HG02885 (cell line): ENCODE data around the gene TMEM72.
"Not testable (repeated sequence)": the region's sequence is repeated elsewhere in the genome, so short reads cannot be mapped to it uniquely, and the experiment has no call there.

Source experiments
- ATAC-seq: cut with Tn5 transposase; IDR thresholded peaks from one replicate; pipeline ENCODE4 v1.9.1; 2021; ENCODE audit warnings: mild to moderate bottlenecking; ENCODE audit not compliant: unreplicated experiment, poor library complexity

Gene TMEM72

GRCh38 chr10:44911081-44911540 lies at the start of gene TMEM72:
TSS of gene TMEM72 (plus strand) at chr10:44911337. CDS start at chr10:44911513, 176 bp downstream.
- ATAC-seq, result no peak

DNA sequence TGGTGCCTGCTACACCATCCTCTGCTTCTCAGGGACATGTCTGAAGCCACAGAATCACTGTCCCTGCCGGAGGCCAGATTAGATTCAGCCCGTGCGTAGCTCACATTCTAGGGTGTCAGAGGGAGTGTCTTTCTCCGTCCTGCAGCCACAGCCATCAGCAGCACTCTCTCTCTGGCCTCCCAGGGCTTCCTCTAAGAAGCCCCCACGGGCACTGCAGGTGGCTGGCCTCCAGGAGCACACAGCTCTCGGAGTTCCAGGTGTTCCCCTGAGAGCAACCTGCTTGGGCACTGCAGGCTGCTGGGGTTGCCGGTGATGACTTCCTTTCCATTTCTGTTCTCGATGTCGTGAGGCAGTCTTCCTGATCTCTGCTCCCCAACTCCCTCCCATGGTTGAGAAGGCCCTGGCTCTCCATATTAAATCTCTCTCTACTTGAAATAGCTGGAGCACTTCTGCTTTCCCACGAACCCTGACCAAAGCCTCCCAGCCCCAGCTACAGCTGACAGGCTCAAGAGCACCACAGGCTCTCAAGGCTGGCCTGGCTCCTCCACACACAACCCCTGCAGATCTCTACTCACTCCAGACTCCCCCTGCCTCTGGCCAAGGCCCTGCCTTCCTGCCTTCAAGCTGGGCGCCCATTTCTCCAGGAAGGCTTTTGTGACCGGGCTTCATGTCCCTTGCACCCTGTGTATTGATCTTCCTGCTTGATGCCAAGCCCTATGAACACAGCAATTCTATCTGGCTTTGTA lies 49.0 kb upstream of the TMEM72 start:
- ATAC-seq, result no peak

DNA sequence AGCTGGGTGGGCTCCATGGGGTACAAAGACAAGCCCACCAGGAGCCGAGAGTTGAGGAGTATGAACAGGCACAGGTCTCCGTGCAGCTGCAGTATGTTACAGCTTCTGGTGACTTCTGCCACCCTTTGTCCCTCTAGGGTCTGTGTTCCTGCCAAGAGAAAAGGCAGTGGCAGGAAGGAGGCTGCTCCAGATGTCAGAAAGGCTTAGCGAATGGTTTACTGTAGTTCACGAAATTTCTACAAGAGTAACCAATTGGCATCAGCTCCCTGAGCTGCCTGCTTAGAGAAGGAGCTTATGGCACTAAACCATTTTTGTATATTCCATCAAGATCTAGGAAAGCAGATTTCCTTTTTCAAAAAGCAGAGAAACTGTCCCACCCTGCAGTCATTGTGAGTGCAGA lies 48.2 kb upstream of the TMEM72 start:
- no peak for ATAC-seq

DNA sequence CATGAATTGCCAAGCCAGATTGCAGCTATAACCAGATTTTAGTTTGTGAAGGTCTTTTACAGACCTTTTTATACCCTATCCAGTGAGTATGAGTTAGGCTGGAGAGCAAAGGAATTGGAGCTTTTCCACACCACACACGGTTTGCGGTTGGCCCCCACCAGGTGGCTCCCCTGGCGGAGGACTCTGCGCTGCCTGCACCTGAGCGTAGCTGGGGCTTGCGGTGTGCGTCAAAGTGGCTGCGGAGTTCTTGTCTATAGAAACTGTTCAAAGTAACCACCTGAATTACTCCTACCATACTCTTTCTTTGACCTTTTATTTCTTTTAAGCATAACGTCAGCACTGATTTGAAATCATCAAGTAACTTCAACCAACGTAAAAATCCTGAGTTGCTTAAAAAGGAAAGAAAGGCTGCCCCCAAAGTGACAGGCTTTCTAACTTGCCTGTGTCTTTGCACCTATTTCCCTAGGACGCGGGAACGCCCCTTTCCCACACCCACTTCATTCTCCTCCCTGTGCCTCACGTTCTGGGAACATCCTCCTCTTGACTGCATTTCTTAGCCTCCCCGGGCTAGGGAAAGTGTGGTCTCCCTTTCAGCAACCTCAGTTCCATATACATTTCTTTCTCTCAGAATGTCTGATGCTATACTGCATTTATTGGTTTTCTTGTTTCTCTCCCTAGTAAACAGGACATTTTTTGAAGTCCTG lies 47.6 kb upstream of the TMEM72 start:
- no peak for ATAC-seq

GRCh38 chr10:44864051-44864450 lies 47.1 kb upstream of the TMEM72 start:
- no peak for ATAC-seq

GRCh38 chr10:44864637-44865288 lies 46.4 kb upstream of the TMEM72 start:
- ATAC-seq, result peak; percentile 89

DNA sequence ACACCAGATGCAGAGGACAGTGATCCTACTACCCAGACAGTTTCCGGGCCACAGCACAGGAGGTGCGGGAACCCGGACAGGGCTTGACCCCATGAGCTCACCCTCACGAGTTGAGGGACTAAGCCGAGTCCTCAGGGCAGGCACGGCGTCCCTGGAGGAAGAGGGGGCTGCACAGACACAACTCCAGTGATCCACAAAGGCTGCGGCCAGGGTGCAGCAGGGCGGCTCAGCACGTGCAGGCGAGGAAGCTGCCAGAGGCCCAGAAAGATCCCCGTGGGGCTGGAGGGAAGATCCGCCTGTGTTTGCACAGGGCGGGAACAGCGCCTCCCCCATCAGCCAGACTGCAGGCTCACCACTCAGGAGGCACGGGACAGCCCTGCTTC lies 45.9 kb upstream of the TMEM72 start:
- ATAC-seq, result no peak

GRCh38 chr10:44866367-44866766 lies 44.8 kb upstream of the TMEM72 start:
- ATAC-seq, result not testable (repeated sequence)

DNA sequence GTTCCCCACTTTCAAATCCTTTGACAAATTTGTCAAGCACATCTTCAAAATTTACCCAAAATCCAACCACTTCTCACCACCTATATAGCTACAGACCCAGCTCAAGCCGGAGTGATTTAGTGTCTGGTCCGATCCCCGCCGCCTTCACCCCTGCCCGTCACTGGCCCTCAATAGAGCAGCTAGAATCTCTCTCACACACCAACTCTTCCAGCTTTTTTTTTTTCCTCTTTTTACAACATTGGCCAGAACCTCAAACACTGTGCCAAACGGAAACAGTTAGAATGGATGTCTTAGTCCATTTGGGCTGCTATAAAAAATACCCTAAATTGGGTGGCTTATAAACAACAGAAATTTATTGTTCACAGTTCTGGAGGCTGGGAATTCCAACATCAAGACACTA lies 41.1 kb upstream of the TMEM72 start:
- ATAC-seq, result no peak

DNA sequence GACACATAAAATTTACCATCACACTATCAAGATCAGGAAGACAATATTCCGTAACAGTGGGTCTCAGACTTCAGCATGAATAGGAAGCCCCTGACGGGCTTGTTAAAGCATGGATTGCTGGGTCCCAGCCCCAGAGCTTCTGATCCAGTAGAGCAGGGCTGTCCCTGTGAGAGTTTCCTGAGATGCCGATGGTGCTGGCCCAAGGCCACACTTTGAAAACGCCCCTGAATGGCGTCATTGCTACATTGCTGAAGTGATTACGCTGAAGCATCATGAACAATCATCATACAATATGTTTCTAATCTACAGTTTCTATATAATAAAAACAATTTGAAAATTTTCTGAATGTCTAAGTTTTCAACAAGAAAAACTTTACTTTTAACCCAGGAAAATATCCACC lies 38.0 kb upstream of the TMEM72 start:
- ATAC-seq, result no peak

DNA sequence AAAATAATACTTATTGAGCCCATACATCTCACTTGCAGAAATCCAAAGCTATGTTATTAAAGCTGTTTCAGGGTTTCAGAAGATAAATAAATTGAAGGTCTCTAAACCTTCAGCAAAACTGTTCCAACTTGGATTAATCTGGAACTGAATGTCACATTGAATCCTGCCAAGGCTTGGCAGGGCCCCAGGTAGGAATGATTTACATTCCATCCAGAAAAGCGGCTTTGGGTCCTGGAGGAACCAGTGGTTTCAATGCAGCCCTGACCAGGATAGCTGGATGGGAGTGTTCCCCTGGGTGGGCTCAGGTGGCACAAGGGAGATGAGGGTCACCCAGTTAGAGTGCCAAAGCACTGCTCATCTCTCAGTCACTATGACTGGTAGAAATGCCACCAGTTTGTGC lies 37.0 kb upstream of the TMEM72 start:
- ATAC-seq, result no peak

GRCh38 chr10:44878706-44879530 lies 32.2 kb upstream of the TMEM72 start:
- ATAC-seq, result peak; percentile 77

- no peak for ATAC-seq
Measured at GRCh38 chr10:44879531-44879899, 31.6 kb upstream of the TMEM72 start.

GRCh38 chr10:44880090-44880715 lies 30.9 kb upstream of the TMEM72 start:
- no peak for ATAC-seq

GRCh38 chr10:44881649-44882048 lies 29.5 kb upstream of the TMEM72 start:
- ATAC-seq, result no peak

DNA sequence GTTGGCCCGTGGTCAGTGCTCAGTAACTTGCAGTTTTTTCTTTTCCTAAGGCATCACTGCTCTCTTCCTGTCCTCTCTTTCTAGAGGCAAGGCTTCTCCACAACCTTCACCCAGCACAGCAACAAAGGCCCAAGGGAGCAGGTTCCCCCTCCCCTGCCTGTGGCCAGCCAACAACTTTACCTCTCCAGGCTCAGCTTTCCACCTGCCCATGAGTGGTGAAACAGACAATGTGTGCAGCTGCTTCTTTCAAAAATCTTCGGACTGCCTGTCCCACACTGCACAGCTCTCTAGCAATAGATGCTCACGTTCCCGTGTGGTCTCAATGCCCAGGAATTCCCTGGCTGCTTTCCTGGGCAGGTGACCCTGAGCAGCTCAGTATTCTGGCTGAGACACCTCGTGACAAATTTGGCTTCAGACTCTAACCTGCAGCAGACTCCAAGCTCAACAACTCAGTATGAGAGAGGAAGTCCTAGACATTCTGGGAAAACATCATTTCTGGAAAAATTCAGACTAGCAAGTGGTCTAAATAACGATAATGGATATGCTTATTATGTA lies 28.9 kb upstream of the TMEM72 start:
- ATAC-seq, result no peak

GRCh38 chr10:44883593-44884331 lies 27.4 kb upstream of the TMEM72 start:
- no peak for ATAC-seq

DNA sequence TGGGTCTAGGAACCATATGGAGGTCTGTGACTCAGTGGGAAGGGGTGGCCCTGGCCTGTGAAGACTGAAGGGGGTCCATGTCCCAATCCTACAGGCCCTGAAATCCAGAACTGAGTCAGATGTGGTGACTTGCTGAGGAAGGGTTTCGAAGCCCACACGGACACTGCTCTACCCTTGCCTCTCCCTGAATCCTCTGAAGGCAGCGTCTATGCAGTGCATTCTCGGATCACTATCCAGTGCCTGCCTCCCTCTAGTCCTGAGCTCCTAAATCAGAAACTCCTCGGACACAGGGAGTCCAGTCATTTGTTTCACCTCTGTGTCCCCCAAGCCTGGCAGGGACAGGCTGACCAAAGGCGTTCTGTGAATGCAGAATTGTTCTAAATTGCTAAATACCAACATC lies 25.4 kb upstream of the TMEM72 start:
- no peak for ATAC-seq

GRCh38 chr10:44886966-44887365 lies 24.2 kb upstream of the TMEM72 start:
- no peak for ATAC-seq
